ENCODE data around the gene ZHX3. TPM values are rescaled to one million over a fixed set of nuclear protein-coding genes. Genes with fewer than 3 reads are reported as not detected.

ZHX3 gene
- total and polyA plus RNA-seq, 2 of the 4 experiments (the other 2 are of a cell fraction) = 25.0 to 28.0 TPM

DNA sequence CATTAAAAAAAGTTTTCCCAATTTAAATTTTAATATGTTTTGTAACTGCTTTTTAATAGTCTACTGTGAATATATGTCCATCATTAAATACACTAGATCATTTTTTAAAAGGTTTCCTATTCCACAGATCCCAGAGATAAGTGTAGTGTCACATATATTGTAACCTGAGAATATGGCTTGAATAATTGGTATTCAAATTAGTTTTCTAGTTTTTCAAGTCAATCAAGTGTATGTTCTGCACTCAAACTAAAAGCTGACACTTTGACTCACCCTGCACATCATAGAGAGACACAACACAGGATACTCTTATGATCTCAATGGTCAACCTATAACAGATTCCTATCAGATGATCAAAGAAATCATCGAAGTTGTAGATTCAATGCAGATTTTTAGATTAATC, 49.1 kb downstream of the ZHX3 start:
- Histone ChIP-seq H3K18ac (ENCODE audit: low read depth, low read length) (no peak overlapping the region), H3K36me3 (ENCODE audit: control insufficient read depth, insufficient read depth, low read length) (peaks cover 5% of the 10 kb centered on the region; the same call in 1 of the 2 replicates), H4K20me1 (ENCODE audit: insufficient read depth, low read length) (no peaks in the 10 kb centered on the region; the same call in 1 of the 2 replicates), H2AK9ac (replicated peaks; ENCODE audit: low read depth, low read length, poor library complexity) (no peak overlapping the region), H2BK15ac (ENCODE audit: low read depth, low read length) (no peak overlapping the region), H3K56ac (ENCODE audit: extremely low read depth, insufficient read depth, low read length) (no peak overlapping the region), H2BK120ac (ENCODE audit: low read depth, low read length) (no peak overlapping the region), H2BK5ac (ENCODE audit: low read depth, low read length, poor library complexity, severe bottlenecking) (no peak overlapping the region), H3K9me3 (ENCODE audit: control insufficient read depth, insufficient read depth, low read length) (no peaks in the 10 kb centered on the region), H3K4me2 (ENCODE audit: low read depth, low read length) (no peak overlapping the region), H2AK5ac (ENCODE audit: low read depth, low read length) (no peak overlapping the region), H3K23ac (ENCODE audit: low read depth, low read length) (no peak overlapping the region), H3K9me1 (ENCODE audit: insufficient read depth, low read length) (no peaks in the 10 kb centered on the region), H3K4me1 (ENCODE audit: control insufficient read depth, insufficient read depth, low read length) (no peaks in the 10 kb centered on the region), H3K4me3 (ENCODE audit: insufficient read depth, low read depth, low read length) (no peak overlapping the region), H2BK20ac (ENCODE audit: low read depth, low read length) (no peak overlapping the region), H3K27me3 (ENCODE audit: control insufficient read depth, insufficient read depth, low read length) (no peaks in the 10 kb centered on the region), H4K8ac (ENCODE audit: low read depth in 2 of 2, low read length in 2 of 2) (no peak overlapping the region), H4K5ac (ENCODE audit: low read depth, low read length) (no peak overlapping the region), H3K4ac (ENCODE audit: low read depth, low read length) (no peak overlapping the region), H3K9ac (ENCODE audit: low read depth, low read length) (no peak overlapping the region), H2AFZ (replicated peaks; ENCODE audit: low read length, poor library complexity) (no peak overlapping the region), H3K27ac (ENCODE audit: insufficient read depth, low read length) (no peak overlapping the region), H3K79me1 (ENCODE audit: low read depth in 1 of 2, low read length in 2 of 2) (peaks cover 25 to 47% of the 10 kb centered on the region in 2 experiments), H3K14ac (replicated peaks; ENCODE audit: low read depth, low read length) (no peak overlapping the region), H4K91ac (ENCODE audit: insufficient read depth, low read depth, low read length) (no peak overlapping the region)
- POLR2A ChIA-PET (ENCODE audit: unreplicated experiment) = no interaction called here
- TF ChIP-seq CHD1 (IDR thresholded peaks at IDR 0.05; ENCODE audit: low read depth, low read length) = no peak
- TF ChIP-seq, protein P1, sequence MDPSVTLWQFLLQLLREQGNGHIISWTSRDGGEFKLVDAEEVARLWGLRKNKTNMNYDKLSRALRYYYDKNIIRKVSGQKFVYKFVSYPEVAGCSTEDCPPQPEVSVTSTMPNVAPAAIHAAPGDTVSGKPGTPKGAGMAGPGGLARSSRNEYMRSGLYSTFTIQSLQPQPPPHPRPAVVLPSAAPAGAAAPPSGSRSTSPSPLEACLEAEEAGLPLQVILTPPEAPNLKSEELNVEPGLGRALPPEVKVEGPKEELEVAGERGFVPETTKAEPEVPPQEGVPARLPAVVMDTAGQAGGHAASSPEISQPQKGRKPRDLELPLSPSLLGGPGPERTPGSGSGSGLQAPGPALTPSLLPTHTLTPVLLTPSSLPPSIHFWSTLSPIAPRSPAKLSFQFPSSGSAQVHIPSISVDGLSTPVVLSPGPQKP (IDR thresholded peaks at IDR 0.05; ENCODE audit: borderline replicate concordance, low read depth, low read length) = no peak
- TF ChIP-seq SMC3 (IDR thresholded peaks at IDR 0.05; ENCODE audit: low read depth, low read length) = no peak
- no peak for TF ChIP-seq RFX5 (IDR thresholded peaks at IDR 0.05; ENCODE audit: low read depth, low read length)
- TF ChIP-seq RCOR1 (IDR thresholded peaks at IDR 0.05; ENCODE audit: insufficient replicate concordance, low read length) = no peak
- no peak for TF ChIP-seq NFE2L2 (IDR thresholded peaks at IDR 0.05; ENCODE audit: low read depth, low read length)
- TF ChIP-seq MXI1 (IDR thresholded peaks at IDR 0.05; ENCODE audit: borderline replicate concordance, low read depth, low read length) = no peak
- TF ChIP-seq, protein P2, sequence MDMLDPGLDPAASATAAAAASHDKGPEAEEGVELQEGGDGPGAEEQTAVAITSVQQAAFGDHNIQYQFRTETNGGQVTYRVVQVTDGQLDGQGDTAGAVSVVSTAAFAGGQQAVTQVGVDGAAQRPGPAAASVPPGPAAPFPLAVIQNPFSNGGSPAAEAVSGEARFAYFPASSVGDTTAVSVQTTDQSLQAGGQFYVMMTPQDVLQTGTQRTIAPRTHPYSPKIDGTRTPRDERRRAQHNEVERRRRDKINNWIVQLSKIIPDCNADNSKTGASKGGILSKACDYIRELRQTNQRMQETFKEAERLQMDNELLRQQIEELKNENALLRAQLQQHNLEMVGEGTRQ (IDR thresholded peaks at IDR 0.05; ENCODE audit: low read depth, low read length) = no peak
- TF ChIP-seq RAD21 (IDR thresholded peaks at IDR 0.05; ENCODE audit: low read length) = no peak
- TF ChIP-seq MAFK (IDR thresholded peaks at IDR 0.05; ENCODE audit: low read depth, low read length) = no peak
- no peak for TF ChIP-seq BHLHE40 (IDR thresholded peaks at IDR 0.05; ENCODE audit: low read depth, low read length)
- no peak for TF ChIP-seq FOS (IDR thresholded peaks at IDR 0.05; ENCODE audit: low read depth, low read length)
- no peak for TF ChIP-seq MAZ (IDR thresholded peaks at IDR 0.05; ENCODE audit: borderline replicate concordance, low read depth, low read length)
- TF ChIP-seq, protein P3, sequence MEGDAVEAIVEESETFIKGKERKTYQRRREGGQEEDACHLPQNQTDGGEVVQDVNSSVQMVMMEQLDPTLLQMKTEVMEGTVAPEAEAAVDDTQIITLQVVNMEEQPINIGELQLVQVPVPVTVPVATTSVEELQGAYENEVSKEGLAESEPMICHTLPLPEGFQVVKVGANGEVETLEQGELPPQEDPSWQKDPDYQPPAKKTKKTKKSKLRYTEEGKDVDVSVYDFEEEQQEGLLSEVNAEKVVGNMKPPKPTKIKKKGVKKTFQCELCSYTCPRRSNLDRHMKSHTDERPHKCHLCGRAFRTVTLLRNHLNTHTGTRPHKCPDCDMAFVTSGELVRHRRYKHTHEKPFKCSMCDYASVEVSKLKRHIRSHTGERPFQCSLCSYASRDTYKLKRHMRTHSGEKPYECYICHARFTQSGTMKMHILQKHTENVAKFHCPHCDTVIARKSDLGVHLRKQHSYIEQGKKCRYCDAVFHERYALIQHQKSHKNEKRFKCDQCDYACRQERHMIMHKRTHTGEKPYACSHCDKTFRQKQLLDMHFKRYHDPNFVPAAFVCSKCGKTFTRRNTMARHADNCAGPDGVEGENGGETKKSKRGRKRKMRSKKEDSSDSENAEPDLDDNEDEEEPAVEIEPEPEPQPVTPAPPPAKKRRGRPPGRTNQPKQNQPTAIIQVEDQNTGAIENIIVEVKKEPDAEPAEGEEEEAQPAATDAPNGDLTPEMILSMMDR (conservative IDR thresholded peaks at IDR 0.05; ENCODE audit: low read depth, low read length) = no peak
- no peak for DNase-seq
- intact Hi-C loops (cut with micrococcal nuclease) = no loop called here
- no TSS peak for BruUV-seq (replicated peaks)
- dilution Hi-C loops (cut with HindIII; ENCODE audit: low sequenced_read_pairs, unreplicated experiment) = no loop called here
- in situ Hi-C loops (cut with MboI; ENCODE audit: low sequenced_read_pairs) = no loop called here
- WGBS, 2 experiments (ENCODE audit: extremely low coverage in 2 of 2, insufficient read length in 1 of 2) = no CpG with 5 or more reads among the region's 1 CpG
- CTCF ChIA-PET = no interaction called here
- no peak for ATAC-seq (ENCODE audit: low read depth)
